Spleen (tissue), 11 donors: ENCODE results near the gene ZDHHC3. TPM values are rescaled to one million over a fixed set of nuclear protein-coding genes. Genes with fewer than 3 reads are reported as not detected.

Source experiments
- DNase-seq: peaks from one replicate; pipeline ENCODE4 v3.0.0-alpha.2; 2020
- H3K27ac ChIP-seq, 8 donors: fragments of 200-600 bp; sonication (generic) in 7 of 8; 1 replicate in 4 of 8; 2 replicates in 4 of 8; pipeline versions ENCODE4 v1.5.0 to v1.8.0; 2016 to 2021; ENCODE audit warnings: inconsistent platforms in 4 of 8, mild to moderate bottlenecking in 4 of 8, moderate library complexity in 1 of 8
- H3K27me3 ChIP-seq, 7 donors: fragments of 200-600 bp; sonication (generic) in 6 of 7; replicated peaks in 1 of 7; 1 replicate in 4 of 7; 2 replicates in 3 of 7; pipeline versions ENCODE4 v1.5.0 to v1.8.0; 2016 to 2021; ENCODE audit warnings: inconsistent platforms in 3 of 7, mild to moderate bottlenecking in 1 of 7
- H3K36me3 ChIP-seq, 6 donors: fragments of 200-600 bp; sonication (generic) in 5 of 6; 1 replicate in 4 of 6; 2 replicates in 2 of 6; pipeline versions ENCODE4 v1.5.0 to v1.8.0; 2016 to 2021; ENCODE audit warnings: inconsistent platforms in 2 of 6
- H3K4me1 ChIP-seq, 6 donors: fragments of 200-600 bp; sonication (generic) in 5 of 6; 1 replicate in 3 of 6; 2 replicates in 3 of 6; pipeline versions ENCODE4 v1.5.0 to v1.8.0; 2016 to 2021; ENCODE audit warnings: inconsistent platforms in 3 of 6
- H3K4me3 ChIP-seq, 8 donors: fragments of 200-600 bp; sonication (generic) in 7 of 8; 1 replicate in 4 of 8; 2 replicates in 4 of 8; pipeline versions ENCODE4 v1.5.0 to v1.8.0; 2016 to 2021; ENCODE audit warnings: inconsistent platforms in 4 of 8, mild to moderate bottlenecking in 4 of 8, moderate library complexity in 2 of 8
- H3K9me3 ChIP-seq, 8 donors: fragments of 200-600 bp; sonication (generic) in 7 of 8; 1 replicate in 4 of 8; 2 replicates in 4 of 8; pipeline versions ENCODE4 v1.5.0 to v1.8.0; 2016 to 2021; ENCODE audit warnings: inconsistent platforms in 4 of 8
- POLR2A ChIP-seq, 3 donors: fragments of 450-650 bp; IDR thresholded peaks; one replicate each; pipeline ENCODE4 v1.5.1; 2017; ENCODE audit warnings: antibody characterized with exemption in 3 of 3, mild to moderate bottlenecking in 1 of 3
- POLR2AphosphoS5 ChIP-seq, 3 donors: sonication (generic); formaldehyde crosslinking; IDR thresholded peaks; one replicate each; pipeline ENCODE4 v1.5.1; 2017; ENCODE audit warnings: antibody characterized with exemption in 3 of 3
- WGBS, 5 donors: extraction: QIAGEN DNeasy Blood & Tissue Kit in 3 of 5; methylation state at CpG; one replicate each; pipeline versions ENCODE4 v1.1.5 to v1.1.7; 2013 to 2018; 5-methylcytosine and 5-hydroxymethylcytosine counted together
- intact Hi-C: fragments of 100-400 bp; cut with DNase I; formaldehyde crosslinking; loops from one replicate; pipeline ENCODE4 v1.15.0; 2023; ENCODE audit warnings: low total_unique reads
- polyA plus RNA-seq, 3 donors: library from polyadenylated mRNA; stranded (reverse); fragments of 200-250 nt; gene quantifications; one replicate each; pipeline ENCODE4 v1.2.1, GENCODE V29; 2013
- total RNA-seq, 7 donors: library from RNA; depleted of rRNA in 3 of 7; stranded (reverse); fragments of >200 nt in 3 of 7; fragmentation: NEBNext Ultra II Directional in 4 of 7; extraction: Animal tissue kit (Norgen Biotek cat#: 25700) in 4 of 7; gene quantifications; one replicate each; pipeline versions ENCODE4 v1.1.0 to v1.2.1, GENCODE V29; 2016 to 2021
- TF ChIP-seq, protein P1 (sequence below), 11 experiments: fragments of 200-600 bp in 7 of 11; fragments of 450-650 bp in 4 of 11; sonication (generic) in 4 of 11; IDR thresholded peaks in 8 of 11; conservative IDR thresholded peaks in 3 of 11; 1 replicate in 7 of 11; 2 replicates in 4 of 11; pipeline versions ENCODE4 v1.4.0 to v1.8.0; 2016 to 2021; ENCODE audit warnings: antibody characterized with exemption in 11 of 11, inconsistent platforms in 4 of 11, mild to moderate bottlenecking in 1 of 11
- donor health status: healthy with polysubstance abuse.
- donor health status: DM: no; HTN: no; CAD: no; lungs with moderate emphysema.
- donor health status: DM: no; HTN: no; CAD: no.
- donor health status: Bipolar disorder and iron deficiency.
- donor health status: healthy.
- donor health status: DM: no; HTN: no; CAD: no.
- donor health status: DM: yes; HTN: yes; CAD: no.

The ZDHHC3 gene
- total and polyA plus RNA-seq, 10 donors: 15.2 to 79.2 (median 65.5) TPM

DNA sequence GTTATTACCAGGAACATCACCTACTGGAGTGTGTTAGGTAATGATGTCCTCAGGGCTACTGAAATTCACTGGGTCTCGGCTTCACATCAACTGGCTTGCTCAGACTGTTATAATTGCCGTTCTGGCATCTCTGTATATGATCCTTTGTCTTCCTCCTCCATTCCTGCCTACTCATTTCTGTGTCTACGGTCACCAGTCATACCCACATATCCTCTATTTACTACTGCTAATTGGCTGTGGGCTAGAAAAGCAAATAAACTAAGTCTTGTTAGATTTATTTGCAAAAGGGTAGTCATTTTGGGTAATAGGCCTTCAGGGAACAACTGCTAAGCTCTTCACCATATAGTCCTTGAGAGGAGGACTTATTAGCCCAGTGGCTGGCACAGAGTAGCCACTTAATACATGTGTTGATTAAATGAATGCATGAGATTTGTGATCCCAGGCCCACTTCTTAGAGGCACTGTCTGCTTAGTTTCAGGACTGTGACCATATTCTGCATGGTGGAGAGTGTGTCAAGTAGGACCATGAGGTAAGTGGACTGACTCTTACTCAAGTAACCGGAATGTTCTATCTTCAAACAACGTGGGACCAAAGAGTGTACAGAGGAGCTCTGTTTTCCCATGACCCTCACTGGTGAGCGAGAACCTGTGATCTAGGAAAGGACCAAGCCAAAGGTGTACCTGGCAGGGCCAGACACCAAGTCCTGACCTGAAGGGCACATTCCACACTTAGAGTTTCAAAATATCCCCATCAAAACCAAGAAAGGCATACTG, 13.2 kb downstream of the ZDHHC3 start:
- 80 to 91% (median 86%) methylated on average over 6 of the region's 6 CpGs for WGBS, 5 donors
- Histone ChIP-seq H3K4me3 (no peak overlapping the region), H3K9me3 (no peaks in the 10 kb centered on the region), H3K36me3 (peaks cover 0 to 20% (median 9%) of the 10 kb centered on the region in 6 donors), H3K4me1 (peaks cover 5 to 85% (median 24%) of the 10 kb centered on the region in 6 donors), H3K27ac (no peak overlapping the region), H3K27me3 (no peaks in the 10 kb centered on the region)
- DNase-seq: no peak
- TF ChIP-seq POLR2A (IDR thresholded peaks at IDR 0.05): no peak
- TF ChIP-seq, protein P1, sequence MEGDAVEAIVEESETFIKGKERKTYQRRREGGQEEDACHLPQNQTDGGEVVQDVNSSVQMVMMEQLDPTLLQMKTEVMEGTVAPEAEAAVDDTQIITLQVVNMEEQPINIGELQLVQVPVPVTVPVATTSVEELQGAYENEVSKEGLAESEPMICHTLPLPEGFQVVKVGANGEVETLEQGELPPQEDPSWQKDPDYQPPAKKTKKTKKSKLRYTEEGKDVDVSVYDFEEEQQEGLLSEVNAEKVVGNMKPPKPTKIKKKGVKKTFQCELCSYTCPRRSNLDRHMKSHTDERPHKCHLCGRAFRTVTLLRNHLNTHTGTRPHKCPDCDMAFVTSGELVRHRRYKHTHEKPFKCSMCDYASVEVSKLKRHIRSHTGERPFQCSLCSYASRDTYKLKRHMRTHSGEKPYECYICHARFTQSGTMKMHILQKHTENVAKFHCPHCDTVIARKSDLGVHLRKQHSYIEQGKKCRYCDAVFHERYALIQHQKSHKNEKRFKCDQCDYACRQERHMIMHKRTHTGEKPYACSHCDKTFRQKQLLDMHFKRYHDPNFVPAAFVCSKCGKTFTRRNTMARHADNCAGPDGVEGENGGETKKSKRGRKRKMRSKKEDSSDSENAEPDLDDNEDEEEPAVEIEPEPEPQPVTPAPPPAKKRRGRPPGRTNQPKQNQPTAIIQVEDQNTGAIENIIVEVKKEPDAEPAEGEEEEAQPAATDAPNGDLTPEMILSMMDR (IDR thresholded peaks at IDR 0.05 in 8 of 11, conservative IDR thresholded peaks at IDR 0.05 in 3 of 11): no peak
- TF ChIP-seq POLR2AphosphoS5 (IDR thresholded peaks at IDR 0.05): no peak
- intact Hi-C loops: no loop called here

DNA sequence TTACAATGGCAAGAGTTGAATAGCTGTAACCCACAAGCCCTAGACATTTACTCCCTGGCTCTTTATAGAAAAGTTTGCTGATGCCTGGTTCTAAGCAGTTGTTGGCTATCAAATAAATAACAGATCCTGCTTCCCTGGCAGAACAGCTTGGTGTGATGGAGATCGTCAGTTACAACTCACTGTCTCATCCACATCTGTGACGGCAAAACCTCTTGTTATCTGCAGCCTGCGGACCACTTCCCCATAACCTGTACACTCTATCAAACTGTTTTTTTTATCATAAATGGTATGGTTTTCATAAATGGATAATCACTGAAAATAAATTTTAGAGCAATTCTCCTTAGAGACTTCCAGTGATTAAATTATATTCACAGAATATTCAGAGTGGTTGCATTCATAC, 14.1 kb downstream of the ZDHHC3 start:
- no peaks in the 10 kb centered on the region for H3K9me3 ChIP-seq
- TF ChIP-seq, protein P1 (IDR thresholded peaks at IDR 0.05 in 8 of 11, conservative IDR thresholded peaks at IDR 0.05 in 3 of 11): no peak
- no peak for TF ChIP-seq POLR2AphosphoS5 (IDR thresholded peaks at IDR 0.05)
- TF ChIP-seq POLR2A (IDR thresholded peaks at IDR 0.05): no peak
- H3K36me3 ChIP-seq: peaks cover 0 to 29% (median 9%) of the 10 kb centered on the region in 6 donors
- intact Hi-C loops: no loop called here
- H3K27me3 ChIP-seq: no peaks in the 10 kb centered on the region
- WGBS, 5 donors: 69 to 96% (median 79%) methylated on average over 3 of the region's 3 CpGs
- peaks cover under 1 to 83% (median 16%) of the 10 kb centered on the region in 6 donors for H3K4me1 ChIP-seq
- no peak overlapping the region for H3K4me3 ChIP-seq
- no peak overlapping the region for H3K27ac ChIP-seq
- DNase-seq: no peak

DNA sequence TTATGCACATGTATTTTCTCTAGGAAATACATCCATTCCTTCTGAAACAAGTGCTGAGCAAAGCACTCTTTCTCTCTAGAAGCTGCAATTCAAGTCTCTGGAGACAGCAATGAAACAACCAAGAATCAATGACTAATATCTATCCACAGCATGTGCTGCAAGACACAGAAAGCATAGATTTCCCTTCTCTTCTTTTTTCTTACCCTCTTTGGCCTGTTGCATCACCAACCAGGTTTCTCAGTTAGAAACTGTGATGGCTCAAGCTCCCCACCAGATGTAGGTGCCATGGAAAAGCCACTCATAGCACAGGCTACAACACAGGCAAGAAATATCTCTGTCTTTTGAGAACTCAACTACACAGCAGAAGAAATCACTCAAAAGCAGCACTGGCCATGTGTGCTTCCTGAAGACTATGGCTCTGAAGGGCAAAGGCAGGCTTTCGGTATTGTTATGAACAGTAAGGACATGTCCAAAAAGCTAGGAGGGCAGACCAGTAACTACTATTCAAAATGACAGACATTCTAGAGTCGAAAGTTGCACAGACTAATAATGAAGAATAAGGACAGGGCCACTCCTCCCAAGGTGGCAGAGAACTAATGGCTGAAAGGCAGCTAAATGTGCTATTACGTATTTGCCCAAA, 15.5 kb downstream of the ZDHHC3 start:
- no peak for DNase-seq
- Histone ChIP-seq H3K4me3 (no peak overlapping the region), H3K9me3 (no peaks in the 10 kb centered on the region), H3K27me3 (no peaks in the 10 kb centered on the region), H3K27ac (peak overlapping the region in 1 of 8 donors; percentile 2), H3K4me1 (peaks cover 0 to 83% (median 17%) of the 10 kb centered on the region in 6 donors), H3K36me3 (peaks cover 0 to 43% (median 10%) of the 10 kb centered on the region in 6 donors)
- intact Hi-C loops: no loop called here
- no peak for TF ChIP-seq POLR2AphosphoS5 (IDR thresholded peaks at IDR 0.05)
- TF ChIP-seq POLR2A (IDR thresholded peaks at IDR 0.05): no peak
- TF ChIP-seq, protein P1 (IDR thresholded peaks at IDR 0.05 in 8 of 11, conservative IDR thresholded peaks at IDR 0.05 in 3 of 11): no peak
- WGBS, 5 donors: 78 to 94% (median 89%) methylated on average over 3 of the region's 3 CpGs

DNA sequence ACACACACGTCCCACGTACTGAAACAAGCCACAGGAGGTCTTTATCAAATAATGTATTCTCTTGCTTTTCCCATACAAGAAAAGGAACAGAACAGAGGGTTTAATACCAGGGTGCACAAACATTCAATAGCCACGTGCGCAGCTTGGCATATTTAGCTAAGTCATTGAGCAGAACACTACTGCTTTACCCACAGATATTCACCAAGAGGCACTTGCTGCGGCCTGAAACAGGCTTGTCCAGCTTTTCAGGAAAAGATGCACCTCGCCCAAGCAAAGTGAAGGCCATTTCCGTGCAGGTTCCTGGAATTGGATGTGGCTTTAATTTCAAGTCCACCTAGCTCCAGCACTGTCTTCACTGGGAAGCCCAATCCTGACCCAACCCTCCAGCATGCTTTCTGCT, 17.6 kb downstream of the ZDHHC3 start:
- Histone ChIP-seq H3K27me3 (no peaks in the 10 kb centered on the region), H3K36me3 (peaks cover 0 to 54% (median 14%) of the 10 kb centered on the region in 6 donors), H3K27ac (no peak overlapping the region), H3K4me3 (no peak overlapping the region), H3K4me1 (peaks cover 0 to 81% (median 18%) of the 10 kb centered on the region in 6 donors), H3K9me3 (no peaks in the 10 kb centered on the region)
- 79 to 97% (median 86%) methylated on average over 7 of the region's 7 CpGs for WGBS, 5 donors
- TF ChIP-seq, protein P1 (IDR thresholded peaks at IDR 0.05 in 8 of 11, conservative IDR thresholded peaks at IDR 0.05 in 3 of 11): no peak
- no peak for TF ChIP-seq POLR2AphosphoS5 (IDR thresholded peaks at IDR 0.05)
- TF ChIP-seq POLR2A (IDR thresholded peaks at IDR 0.05): no peak
- DNase-seq: no peak
- intact Hi-C loops: no loop called here
